Measurements from ENCODE around the gene ACAP3. TPM values are rescaled to one million over a fixed set of nuclear protein-coding genes. Genes with fewer than 3 reads are reported as not detected.

Gene ACAP3
- total and polyA plus RNA-seq, 7 donors = 7.2 to 57.1 (median 23.5) TPM

- TF ChIP-seq POLR2AphosphoS5 (IDR thresholded peaks at IDR 0.05) = no peak
- TF ChIP-seq EP300 (IDR thresholded peaks at IDR 0.05) = no peak
- TF ChIP-seq, protein P1, sequence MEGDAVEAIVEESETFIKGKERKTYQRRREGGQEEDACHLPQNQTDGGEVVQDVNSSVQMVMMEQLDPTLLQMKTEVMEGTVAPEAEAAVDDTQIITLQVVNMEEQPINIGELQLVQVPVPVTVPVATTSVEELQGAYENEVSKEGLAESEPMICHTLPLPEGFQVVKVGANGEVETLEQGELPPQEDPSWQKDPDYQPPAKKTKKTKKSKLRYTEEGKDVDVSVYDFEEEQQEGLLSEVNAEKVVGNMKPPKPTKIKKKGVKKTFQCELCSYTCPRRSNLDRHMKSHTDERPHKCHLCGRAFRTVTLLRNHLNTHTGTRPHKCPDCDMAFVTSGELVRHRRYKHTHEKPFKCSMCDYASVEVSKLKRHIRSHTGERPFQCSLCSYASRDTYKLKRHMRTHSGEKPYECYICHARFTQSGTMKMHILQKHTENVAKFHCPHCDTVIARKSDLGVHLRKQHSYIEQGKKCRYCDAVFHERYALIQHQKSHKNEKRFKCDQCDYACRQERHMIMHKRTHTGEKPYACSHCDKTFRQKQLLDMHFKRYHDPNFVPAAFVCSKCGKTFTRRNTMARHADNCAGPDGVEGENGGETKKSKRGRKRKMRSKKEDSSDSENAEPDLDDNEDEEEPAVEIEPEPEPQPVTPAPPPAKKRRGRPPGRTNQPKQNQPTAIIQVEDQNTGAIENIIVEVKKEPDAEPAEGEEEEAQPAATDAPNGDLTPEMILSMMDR (IDR thresholded peaks at IDR 0.05) = no peak
- TF ChIP-seq POLR2A (IDR thresholded peaks at IDR 0.05) = no peak
- 32 to 35% methylated on average over 45 of the region's 45 CpGs for WGBS, 2 donors
- H3K9me3 ChIP-seq = no peaks in the 10 kb centered on the region
- H3K27ac ChIP-seq = no peak overlapping the region
- peaks cover 11 to 34% (median 31%) of the 10 kb centered on the region in 3 donors for H3K27me3 ChIP-seq
- no peak for DNase-seq
- peaks cover 0 to 13% (median 13%) of the 10 kb centered on the region in 4 donors for H3K4me1 ChIP-seq
- H3K36me3 ChIP-seq = no peaks in the 10 kb centered on the region
- H3K4me3 ChIP-seq = no peak overlapping the region
- intact Hi-C loops (cut with DNase I) = no loop called here
Observed at GRCh38 chr1:1245817-1246576, 61.7 kb downstream of the ACAP3 start.

DNA sequence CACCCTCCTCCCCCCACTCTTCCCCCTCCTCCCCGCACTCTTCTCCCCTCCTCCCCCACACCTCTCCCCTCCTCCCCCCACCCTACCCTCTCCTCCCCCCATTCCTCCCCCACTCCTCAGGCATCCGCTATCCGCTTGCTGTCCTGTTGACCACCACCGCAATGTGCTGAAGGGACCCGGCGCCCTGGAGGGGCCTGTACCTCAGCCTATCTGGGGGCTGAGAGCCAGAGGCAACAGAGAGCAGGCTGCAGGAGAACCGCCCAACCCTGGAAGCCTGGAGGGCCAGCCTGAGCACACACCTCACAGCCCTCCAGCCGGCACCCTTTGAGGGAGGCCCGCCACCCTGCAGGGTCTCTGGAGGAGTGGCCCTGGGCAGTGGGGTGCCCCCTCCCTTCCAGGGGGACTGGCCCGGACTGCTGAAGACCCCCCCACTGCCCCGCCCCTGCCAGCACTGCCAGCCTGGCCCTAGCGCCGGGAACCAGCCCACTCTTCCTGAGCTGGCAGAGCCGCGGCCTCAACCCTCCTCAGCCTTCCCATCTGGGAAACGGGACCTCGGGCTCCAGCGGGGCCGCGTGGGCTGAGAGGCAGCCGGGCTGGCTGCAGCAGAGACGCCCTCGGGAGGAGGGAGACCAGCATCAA is 62.4 kb downstream of the ACAP3 start:
- intact Hi-C loops (cut with DNase I) = no loop called here
- H3K9me3 ChIP-seq = no peaks in the 10 kb centered on the region
- H3K27ac ChIP-seq = no peak overlapping the region
- no peak overlapping the region for H3K4me3 ChIP-seq
- peaks cover 11 to 35% (median 32%) of the 10 kb centered on the region in 3 donors for H3K27me3 ChIP-seq
- H3K36me3 ChIP-seq = no peaks in the 10 kb centered on the region
- no peak for DNase-seq
- WGBS, 2 donors = 57 to 80% methylated on average over 22 to 23 of the region's 23 CpGs
- peaks cover 0 to 13% (median 13%) of the 10 kb centered on the region in 4 donors for H3K4me1 ChIP-seq
- TF ChIP-seq POLR2A (IDR thresholded peaks at IDR 0.05) = no peak
- TF ChIP-seq, protein P1 (IDR thresholded peaks at IDR 0.05) = no peak
- TF ChIP-seq POLR2AphosphoS5 (IDR thresholded peaks at IDR 0.05) = no peak
- TF ChIP-seq EP300 (IDR thresholded peaks at IDR 0.05) = no peak

DNA sequence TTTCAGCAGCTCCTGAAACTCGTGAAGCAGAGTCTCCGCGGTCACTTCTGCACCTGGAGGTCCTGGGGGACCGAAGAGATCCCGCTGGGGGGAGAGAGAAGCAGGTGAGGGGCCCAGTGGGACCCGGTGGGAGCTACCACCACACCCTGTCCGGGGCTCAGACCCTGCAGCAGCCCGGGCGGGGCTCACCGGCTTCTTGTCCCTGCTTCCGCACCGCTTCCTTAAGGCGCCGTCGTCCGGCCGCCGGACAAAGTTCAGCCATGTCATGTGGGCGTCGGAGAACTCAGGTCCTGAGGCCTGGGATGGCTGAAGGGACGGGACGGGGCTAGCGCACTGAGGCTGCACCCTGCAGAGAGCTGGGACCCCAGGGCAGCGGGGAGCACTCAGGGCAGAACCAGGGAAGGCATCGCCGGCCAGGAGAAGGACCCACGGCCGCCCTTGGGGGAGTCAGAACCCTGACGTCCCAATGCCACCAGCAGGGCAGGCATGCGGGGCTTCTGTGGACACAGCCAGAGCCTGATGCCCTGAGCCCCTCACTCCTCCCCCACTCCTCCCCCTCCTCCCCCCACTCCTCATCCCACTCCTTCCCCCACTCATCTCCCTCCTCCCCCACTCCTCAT is 63.4 kb downstream of the ACAP3 start:
- H3K4me3 ChIP-seq = peak overlapping the region in 1 of 4 donors; percentile 7
- H3K27me3 ChIP-seq = peaks cover 17 to 45% (median 42%) of the 10 kb centered on the region in 3 donors
- H3K4me1 ChIP-seq = peaks cover 0 to 13% (median 13%) of the 10 kb centered on the region in 4 donors
- no peak for DNase-seq
- H3K9me3 ChIP-seq = no peaks in the 10 kb centered on the region
- TF ChIP-seq EP300 (IDR thresholded peaks at IDR 0.05) = no peak
- TF ChIP-seq, protein P1 (IDR thresholded peaks at IDR 0.05) = no peak
- H3K27ac ChIP-seq = no peak overlapping the region
- H3K36me3 ChIP-seq = no peaks in the 10 kb centered on the region
- 15 to 59% methylated on average over 30 of the region's 30 CpGs for WGBS, 2 donors
- intact Hi-C loops (cut with DNase I) = no loop called here

GRCh38 chr1:1243807-1244191 is 63.9 kb downstream of the ACAP3 start:
- 20 to 59% methylated on average over 23 of the region's 23 CpGs for WGBS, 2 donors
- no peak overlapping the region for H3K27ac ChIP-seq
- no peaks in the 10 kb centered on the region for H3K36me3 ChIP-seq
- peak overlapping the region in 1 of 4 donors; percentile 7 for H3K4me3 ChIP-seq
- intact Hi-C loops (cut with DNase I) = no loop called here
- peaks cover 0 to 13% (median 13%) of the 10 kb centered on the region in 4 donors for H3K4me1 ChIP-seq
- TF ChIP-seq POLR2AphosphoS5 (IDR thresholded peaks at IDR 0.05) (no peak), EP300 (IDR thresholded peaks at IDR 0.05) (no peak), POLR2A (IDR thresholded peaks at IDR 0.05) (no peak)
- TF ChIP-seq, protein P1 (IDR thresholded peaks at IDR 0.05) = no peak
- no peak for DNase-seq
- H3K27me3 ChIP-seq = peaks cover 19 to 50% (median 47%) of the 10 kb centered on the region in 3 donors
- H3K9me3 ChIP-seq = no peaks in the 10 kb centered on the region

Measured in sigmoid colon (tissue), 7 donors.